ENCODE data around the gene ORC6.
A peak's percentile ranks its signal among the peaks of the same experiment; 100 is the strongest.

Gene ORC6

DNA sequence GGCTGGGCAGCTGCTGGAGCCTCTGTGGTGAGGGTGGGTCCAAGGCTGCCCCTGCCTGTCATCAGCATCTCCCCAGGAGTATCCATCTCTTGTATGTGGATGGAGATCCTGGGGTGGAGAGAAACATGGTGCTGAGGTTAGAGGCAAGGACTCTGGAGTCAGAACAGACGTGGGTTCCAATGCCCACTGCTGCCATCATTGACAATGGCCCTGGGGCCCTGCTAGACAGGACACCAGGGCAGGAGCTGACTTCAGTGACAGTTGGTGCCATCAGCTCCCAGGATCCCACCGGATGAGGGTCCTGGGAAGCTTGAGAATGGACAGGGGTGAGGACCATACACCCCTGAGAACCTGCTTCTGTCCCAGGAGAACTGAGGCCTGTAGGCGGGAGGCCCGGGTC, 43.1 kb downstream of the ORC6 start:
- DNase-seq: no peak

DNA sequence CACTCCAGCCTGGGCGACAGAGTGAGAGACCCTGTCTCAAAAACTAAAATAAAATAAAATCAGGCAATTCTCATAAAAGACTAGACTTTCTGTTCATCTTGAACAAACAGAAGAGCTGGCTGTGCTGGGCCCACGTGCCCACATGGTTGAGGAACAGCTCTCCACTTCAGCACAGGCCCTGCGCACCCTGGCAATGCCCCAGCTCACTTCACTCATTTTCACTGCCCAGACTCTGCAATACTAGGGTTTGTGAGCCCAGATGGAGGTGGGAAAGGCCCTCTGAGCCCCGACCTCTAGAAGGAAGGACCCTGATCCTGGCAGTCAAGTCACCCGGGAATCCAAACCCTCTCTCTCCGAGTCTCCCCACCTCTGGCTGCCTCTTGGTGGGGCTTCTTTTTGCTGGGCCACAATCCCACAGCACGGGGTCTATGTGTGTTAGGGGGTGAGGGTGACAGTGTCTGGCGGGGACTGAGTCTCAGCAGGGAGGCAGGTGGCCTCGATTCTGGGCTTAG, 43.9 kb downstream of the ORC6 start:
- no peak for DNase-seq

DNA sequence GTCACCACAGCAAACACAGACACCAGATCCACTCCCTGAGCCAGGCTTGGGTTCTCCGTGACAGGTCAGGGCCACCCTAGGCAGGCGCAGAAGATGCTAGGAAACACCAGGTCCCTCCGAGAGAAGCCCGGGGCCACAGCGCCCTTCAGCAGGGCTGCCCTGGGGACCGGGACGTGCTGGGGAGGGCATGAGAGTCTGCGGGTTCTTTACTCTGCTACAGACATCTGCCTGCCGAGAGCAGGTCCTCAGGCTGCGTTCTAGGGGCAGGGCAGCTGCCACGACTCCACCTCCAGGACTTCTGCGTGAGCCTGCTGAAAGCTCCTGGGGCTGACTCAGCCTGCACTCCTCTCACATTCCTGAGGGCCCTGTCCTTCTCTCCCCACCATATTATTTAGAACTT, 47.2 kb downstream of the ORC6 start:
- no peak for DNase-seq

DNA sequence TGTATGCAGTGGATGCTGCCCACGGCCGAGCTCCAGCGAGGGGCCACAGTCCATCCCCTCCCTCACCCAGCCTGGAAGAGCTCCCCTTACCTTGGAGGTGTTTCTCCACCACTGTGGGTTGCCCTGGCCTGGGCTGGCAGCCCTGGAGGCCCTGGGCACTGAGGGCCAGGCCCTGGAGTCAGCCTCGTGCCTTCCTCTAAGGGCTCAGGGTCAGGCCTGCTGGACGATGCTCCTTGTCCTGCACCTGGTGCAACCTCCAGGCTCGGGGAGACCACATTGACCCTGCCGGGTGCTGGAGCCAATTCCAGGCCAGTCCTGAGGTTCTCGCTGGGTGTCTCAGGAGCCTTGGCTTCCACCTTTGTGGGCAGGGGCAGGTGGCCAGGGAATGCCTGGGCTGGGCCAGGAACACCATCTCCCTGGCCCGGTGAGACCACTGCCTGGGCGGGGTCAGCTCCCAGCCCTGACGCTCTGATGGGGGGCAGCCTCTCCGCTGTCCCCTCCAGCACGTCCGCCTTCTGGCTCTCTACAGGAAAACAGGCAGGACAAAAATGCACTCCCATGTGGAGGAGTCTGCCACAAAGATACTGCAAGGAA, 48.3 kb downstream of the ORC6 start:
- no peak for DNase-seq

DNA sequence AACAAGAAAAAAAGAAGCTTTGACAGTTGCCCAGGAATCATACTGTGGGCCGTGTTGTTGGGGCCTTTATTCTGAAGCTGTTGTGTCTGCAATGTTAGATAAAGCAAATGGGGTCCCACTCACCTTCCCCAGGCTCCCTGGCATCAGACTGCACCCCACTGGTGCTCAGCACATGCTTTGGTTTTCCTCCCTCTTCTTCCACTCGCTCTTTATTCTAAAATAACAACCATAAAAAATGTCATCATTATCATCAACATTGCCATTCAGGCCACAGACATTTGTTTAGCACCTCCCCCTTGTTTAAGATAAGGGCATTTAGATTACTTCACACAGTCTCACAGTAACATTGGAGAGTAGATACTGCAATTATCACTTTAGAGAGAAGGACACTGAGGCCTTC, 50.5 kb downstream of the ORC6 start:
- no peak for DNase-seq

DNA sequence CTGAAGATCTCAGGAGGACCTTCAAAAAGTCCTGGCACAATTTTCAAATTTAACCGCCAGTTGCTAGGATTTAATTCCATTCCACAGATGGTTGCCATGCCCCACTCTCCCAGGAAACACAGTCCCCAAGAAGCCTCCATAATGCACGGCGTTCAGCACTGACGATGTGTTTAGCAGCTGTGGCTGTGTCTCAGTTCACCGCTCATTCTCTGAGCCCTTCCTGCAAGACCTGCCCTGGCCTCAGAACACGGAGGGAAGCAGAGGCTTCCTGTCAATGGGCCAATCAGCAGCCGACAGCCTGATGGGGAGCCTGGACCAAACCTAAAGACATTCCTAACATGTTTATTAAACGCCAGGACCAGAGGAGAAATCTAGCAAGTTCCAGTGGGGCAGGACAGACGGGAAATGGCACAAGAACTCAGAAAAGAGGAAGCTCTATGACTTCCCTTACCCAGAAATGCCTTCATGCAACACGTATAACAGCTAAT, 53.8 kb downstream of the ORC6 start:
- DNase-seq: peak in 1 of 5 experiments; percentile 19

DNA sequence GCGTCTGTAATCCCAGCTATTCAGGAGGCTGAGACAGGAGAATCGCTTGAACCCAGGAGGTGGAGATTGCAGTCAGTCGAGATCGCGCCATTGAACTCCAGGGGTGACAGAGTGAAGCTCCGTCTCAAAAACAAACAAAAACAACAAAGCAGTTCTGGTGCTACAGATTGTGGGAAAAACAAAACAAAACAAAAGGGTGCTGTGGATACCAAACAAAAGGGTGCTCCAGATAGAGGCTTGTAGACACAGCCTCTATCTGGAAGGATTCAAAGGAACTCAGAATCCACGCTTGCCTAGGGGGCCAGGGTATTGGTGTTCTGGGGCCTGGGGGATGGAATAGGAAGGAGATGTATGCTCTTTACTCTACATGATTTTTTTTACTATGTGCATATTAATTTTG, 56.2 kb downstream of the ORC6 start:
- DNase-seq: no peak

DNA sequence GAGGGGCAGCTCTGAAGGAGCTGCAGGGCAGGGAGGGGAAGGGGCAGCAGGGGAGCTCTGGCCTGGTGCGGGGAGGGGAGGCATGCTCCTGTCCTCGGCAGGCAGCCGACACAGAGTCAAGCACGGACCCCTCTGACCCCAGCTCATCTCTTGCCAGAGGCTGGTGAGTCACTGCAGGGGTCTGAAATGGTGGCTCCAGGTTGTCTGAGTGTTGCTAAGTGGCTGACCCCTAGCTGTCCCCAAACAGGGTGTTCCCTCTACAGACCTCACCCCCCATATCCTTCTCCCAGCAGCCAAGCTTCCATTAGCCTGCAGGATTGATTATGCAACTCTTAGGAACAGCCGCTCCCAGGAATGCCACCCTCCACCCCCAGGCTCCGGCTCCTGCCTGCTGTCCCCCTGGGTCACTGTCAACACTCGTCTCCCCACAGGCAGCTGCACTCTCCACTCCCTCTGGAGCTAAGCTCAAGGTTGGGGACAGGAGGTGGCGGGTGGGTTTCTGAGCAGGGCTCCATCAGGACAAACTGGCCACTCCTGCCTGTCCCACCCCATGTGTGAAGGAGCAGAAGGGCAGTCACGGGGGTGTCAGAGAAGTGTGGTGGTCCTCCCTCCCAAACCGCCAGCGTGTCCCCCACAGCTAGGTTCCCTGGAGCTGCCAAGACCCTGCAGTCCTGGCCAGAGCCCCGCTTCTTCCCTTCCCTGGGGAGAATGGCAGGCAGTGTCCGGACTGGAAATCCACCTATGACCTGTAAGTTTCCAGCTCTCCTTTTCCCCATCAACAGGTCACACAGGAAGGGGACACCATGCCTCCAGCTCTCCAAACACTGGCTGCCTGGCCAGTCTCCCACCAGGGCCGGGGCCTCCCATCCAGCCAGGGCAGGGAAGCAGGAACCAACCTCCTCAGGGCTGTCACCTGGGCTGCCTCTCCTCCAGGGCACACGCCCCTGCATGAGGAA, 57.6 kb downstream of the ORC6 start:
- DNase-seq: no peak

Data from T-helper 2 cell (primary cell).